SK-N-SH (cell line): ENCODE results near the gene CYP27B1. TPM values are rescaled to one million over a fixed set of nuclear protein-coding genes. Genes with fewer than 3 reads are reported as not detected.

Experiments
- CTCF ChIA-PET: fragments of 300-600, 350-600 bp; formaldehyde crosslinking; extraction: SDS; loops from one replicate; lab custom pipeline; 2021; lab: Yijun Ruan, JAX
- POLR2A ChIA-PET: fragments of 350-600 bp; sonication (Branson Sonifier 250); formaldehyde crosslinking; extraction: SDS; loops from one replicate; lab custom pipeline; 2020; ENCODE audit warnings: antibody characterized with exemption, inconsistent platforms; lab: Yijun Ruan, JAX
- DNase-seq: peaks from one replicate; pipeline ENCODE4 v3.0.0; 2012
- H2AFZ ChIP-seq: fragments of 200-600 bp; sonication (generic); 2 replicates; pipeline ENCODE4 v1.8.1; 2016; ENCODE audit warnings: antibody characterized with exemption, mild to moderate bottlenecking, low read depth
- H3F3A ChIP-seq: fragments of 200-600 bp; sonication (generic); replicated peaks from 2 replicates; pipeline ENCODE3; 2016; ENCODE audit warnings: antibody characterized with exemption, mild to moderate bottlenecking; ENCODE audit not compliant: insufficient read depth
- H3K27ac ChIP-seq, 2 experiments: fragments of 200-500 bp in 1 of 2; fragments of 200-600 bp in 1 of 2; sonication (Bioruptor generic) in 1 of 2; sonication (generic), shearing (Covaris generic) in 1 of 2; 2 replicates each; pipeline versions ENCODE4 v1.5.1 to v1.6.1; 2014 to 2016; ENCODE audit warnings: low read depth in 2 of 2, inconsistent platforms in 1 of 2, low read length in 1 of 2, mild to moderate bottlenecking in 1 of 2, mixed read lengths in 1 of 2
- H3K27me3 ChIP-seq: fragments of 200-600 bp; sonication (generic), shearing (Covaris generic); 2 replicates; pipeline ENCODE4 v1.6.1; 2016; ENCODE audit warnings: mixed run types; ENCODE audit not compliant: insufficient read depth
- H3K36me3 ChIP-seq, 2 experiments: fragments of 200-500 bp in 1 of 2; fragments of 200-600 bp in 1 of 2; sonication (Bioruptor generic) in 1 of 2; sonication (generic) in 1 of 2; replicated peaks in 1 of 2; 2 replicates each; pipeline versions ENCODE3 to v1.5.1; 2014 to 2016; ENCODE audit warnings: low read length in 1 of 2, mild to moderate bottlenecking in 1 of 2; ENCODE audit not compliant: insufficient read depth in 2 of 2, control insufficient read depth in 1 of 2
- H3K4me1 ChIP-seq, 2 experiments: fragments of 200-500 bp in 1 of 2; fragments of 200-600 bp in 1 of 2; sonication (Bioruptor generic) in 1 of 2; sonication (generic), shearing (Covaris generic) in 1 of 2; 2 replicates each; pipeline versions ENCODE4 v1.5.1 to v1.6.1; 2014 to 2016; ENCODE audit warnings: low read depth in 1 of 2, low read length in 1 of 2, mixed run types in 1 of 2; ENCODE audit not compliant: insufficient read depth in 2 of 2, control insufficient read depth in 1 of 2
- H3K4me2 ChIP-seq: fragments of 200-600 bp; sonication (generic), shearing (Covaris generic); 2 replicates; pipeline ENCODE4 v1.6.1; 2017; ENCODE audit warnings: mixed run types
- H3K4me3 ChIP-seq, 2 experiments: fragments of 200-500 bp in 1 of 2; fragments of 200-600 bp in 1 of 2; sonication (Bioruptor generic) in 1 of 2; sonication (generic), shearing (Covaris generic) in 1 of 2; 2 replicates each; pipeline versions ENCODE4 v1.5.1 to v1.8.1; 2014 to 2016; ENCODE audit warnings: low read depth in 2 of 2, inconsistent platforms in 1 of 2, low read length in 1 of 2, mild to moderate bottlenecking in 1 of 2, mixed read lengths in 1 of 2, moderate library complexity in 1 of 2
- H3K79me2 ChIP-seq: fragments of 200-600 bp; sonication (generic); 2 replicates; pipeline ENCODE4 v1.8.1; 2017; ENCODE audit warnings: mild to moderate bottlenecking; ENCODE audit not compliant: insufficient read depth
- H3K9ac ChIP-seq: fragments of 200-600 bp; sonication (generic); 2 replicates; pipeline ENCODE4 v1.6.1; 2017; ENCODE audit warnings: mixed run types
- H3K9me2 ChIP-seq: fragments of 200-600 bp; sonication (generic); 2 replicates; pipeline ENCODE4 v1.6.1; 2017; ENCODE audit warnings: mixed run types
- H3K9me3 ChIP-seq: fragments of 200-600 bp; sonication (generic); 2 replicates; pipeline ENCODE4 v1.6.1; 2017; ENCODE audit warnings: mixed run types, mild to moderate bottlenecking, moderate library complexity
- H4K20me1 ChIP-seq: fragments of 200-600 bp; sonication (generic); 2 replicates; pipeline ENCODE4 v1.6.1; 2017; ENCODE audit warnings: mild to moderate bottlenecking, mixed run types; ENCODE audit not compliant: insufficient read depth
- ELF1 ChIP-seq: IDR thresholded peaks from 2 replicates; pipeline ENCODE4 v1.4.0; 2012
- FOXM1 ChIP-seq: IDR thresholded peaks from 2 replicates; pipeline ENCODE4 v1.4.0; 2012; ENCODE audit warnings: low read depth, mild to moderate bottlenecking
- GABPA ChIP-seq: IDR thresholded peaks from 2 replicates; pipeline ENCODE4 v1.4.0; 2012; ENCODE audit warnings: low read depth, mild to moderate bottlenecking
- MEF2A ChIP-seq: IDR thresholded peaks from 2 replicates; pipeline ENCODE4 v1.4.0; 2012; ENCODE audit warnings: low read depth, borderline replicate concordance
- NRF1 ChIP-seq: IDR thresholded peaks from 2 replicates; pipeline ENCODE4 v1.6.1; 2012; ENCODE audit warnings: low read depth, mild to moderate bottlenecking, low read length
- RFX5 ChIP-seq: IDR thresholded peaks from 2 replicates; pipeline ENCODE4 v1.6.1; 2012; ENCODE audit warnings: mild to moderate bottlenecking, improper control_type of control experiment, low read length
- WGBS: methylation state at CpG from one replicate; pipeline ENCODE4 v1.1.6; 2017; ENCODE audit warnings: low lambda C conversion rate; 5-methylcytosine and 5-hydroxymethylcytosine counted together
- polyA plus RNA-seq, 3 experiments: library from polyadenylated mRNA; depleted of rRNA; stranded (reverse); fragments of >200 nt; gene quantifications; 2 replicates each; pipeline ENCODE4 v1.2.3, GENCODE V29; 2012
- TF ChIP-seq, protein P1 (sequence below): IDR thresholded peaks from 2 replicates; pipeline ENCODE4 v1.4.0; 2012; ENCODE audit warnings: low read depth, borderline replicate concordance
- TF ChIP-seq, protein P2 (sequence below): IDR thresholded peaks from 2 replicates; pipeline ENCODE4 v1.6.1; 2012; ENCODE audit warnings: mild to moderate bottlenecking, low read depth, low read length, moderate library complexity
- TF ChIP-seq, protein P3 (sequence below): IDR thresholded peaks from 2 replicates; pipeline ENCODE4 v1.4.0; 2012; ENCODE audit warnings: low read depth
- TF ChIP-seq, protein P4 (sequence below): fragments of 150-350 bp; IDR thresholded peaks from 2 replicates; pipeline ENCODE4 v1.6.1; 2017; ENCODE audit warnings: antibody characterized with exemption, low read length, low read depth, borderline replicate concordance
- TF ChIP-seq, protein P5 (sequence below): fragments of 200-600 bp; sonication (generic); IDR thresholded peaks from 2 replicates; pipeline ENCODE4 v1.6.1; 2017; ENCODE audit warnings: antibody characterized with exemption, mild to moderate bottlenecking, moderate library complexity

CYP27B1 gene
- polyA plus RNA-seq, 1 of the 3 experiments (the other 2 are of a cell fraction): 1.7 TPM

DNA sequence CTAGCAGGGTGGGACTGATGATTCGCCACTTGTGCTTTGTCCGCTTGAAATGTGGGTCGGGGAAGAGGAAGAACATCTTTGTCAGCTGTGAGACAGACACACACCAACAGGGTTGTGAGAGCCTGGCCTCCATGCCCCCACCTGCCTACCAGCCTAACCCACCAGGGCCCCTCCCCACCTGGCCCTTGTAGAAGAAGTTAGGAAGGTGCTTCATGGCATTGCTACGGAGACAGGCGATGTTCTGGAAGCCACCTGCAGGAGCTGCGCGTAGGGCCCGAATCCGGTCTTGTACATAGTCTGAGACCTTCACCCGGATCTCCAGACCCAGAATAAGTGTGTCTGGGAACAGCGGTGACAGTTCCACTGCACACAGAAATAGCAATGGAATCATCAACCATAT lies 2.7 kb upstream of the CYP27B1 start:
- no peak overlapping the region for H3K27ac ChIP-seq
- 95% methylated on average over 10 of the region's 11 CpGs for WGBS
- TF ChIP-seq FOXM1 (no peak), GABPA (no peak), NRF1 (no peak), MEF2A (no peak), RFX5 (no peak), ELF1 (no peak)
- TF ChIP-seq, protein P1, sequence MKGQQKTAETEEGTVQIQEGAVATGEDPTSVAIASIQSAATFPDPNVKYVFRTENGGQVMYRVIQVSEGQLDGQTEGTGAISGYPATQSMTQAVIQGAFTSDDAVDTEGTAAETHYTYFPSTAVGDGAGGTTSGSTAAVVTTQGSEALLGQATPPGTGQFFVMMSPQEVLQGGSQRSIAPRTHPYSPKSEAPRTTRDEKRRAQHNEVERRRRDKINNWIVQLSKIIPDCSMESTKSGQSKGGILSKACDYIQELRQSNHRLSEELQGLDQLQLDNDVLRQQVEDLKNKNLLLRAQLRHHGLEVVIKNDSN: no peak
- TF ChIP-seq, protein P2, sequence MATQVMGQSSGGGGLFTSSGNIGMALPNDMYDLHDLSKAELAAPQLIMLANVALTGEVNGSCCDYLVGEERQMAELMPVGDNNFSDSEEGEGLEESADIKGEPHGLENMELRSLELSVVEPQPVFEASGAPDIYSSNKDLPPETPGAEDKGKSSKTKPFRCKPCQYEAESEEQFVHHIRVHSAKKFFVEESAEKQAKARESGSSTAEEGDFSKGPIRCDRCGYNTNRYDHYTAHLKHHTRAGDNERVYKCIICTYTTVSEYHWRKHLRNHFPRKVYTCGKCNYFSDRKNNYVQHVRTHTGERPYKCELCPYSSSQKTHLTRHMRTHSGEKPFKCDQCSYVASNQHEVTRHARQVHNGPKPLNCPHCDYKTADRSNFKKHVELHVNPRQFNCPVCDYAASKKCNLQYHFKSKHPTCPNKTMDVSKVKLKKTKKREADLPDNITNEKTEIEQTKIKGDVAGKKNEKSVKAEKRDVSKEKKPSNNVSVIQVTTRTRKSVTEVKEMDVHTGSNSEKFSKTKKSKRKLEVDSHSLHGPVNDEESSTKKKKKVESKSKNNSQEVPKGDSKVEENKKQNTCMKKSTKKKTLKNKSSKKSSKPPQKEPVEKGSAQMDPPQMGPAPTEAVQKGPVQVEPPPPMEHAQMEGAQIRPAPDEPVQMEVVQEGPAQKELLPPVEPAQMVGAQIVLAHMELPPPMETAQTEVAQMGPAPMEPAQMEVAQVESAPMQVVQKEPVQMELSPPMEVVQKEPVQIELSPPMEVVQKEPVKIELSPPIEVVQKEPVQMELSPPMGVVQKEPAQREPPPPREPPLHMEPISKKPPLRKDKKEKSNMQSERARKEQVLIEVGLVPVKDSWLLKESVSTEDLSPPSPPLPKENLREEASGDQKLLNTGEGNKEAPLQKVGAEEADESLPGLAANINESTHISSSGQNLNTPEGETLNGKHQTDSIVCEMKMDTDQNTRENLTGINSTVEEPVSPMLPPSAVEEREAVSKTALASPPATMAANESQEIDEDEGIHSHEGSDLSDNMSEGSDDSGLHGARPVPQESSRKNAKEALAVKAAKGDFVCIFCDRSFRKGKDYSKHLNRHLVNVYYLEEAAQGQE: no peak
- TF ChIP-seq, protein P3, sequence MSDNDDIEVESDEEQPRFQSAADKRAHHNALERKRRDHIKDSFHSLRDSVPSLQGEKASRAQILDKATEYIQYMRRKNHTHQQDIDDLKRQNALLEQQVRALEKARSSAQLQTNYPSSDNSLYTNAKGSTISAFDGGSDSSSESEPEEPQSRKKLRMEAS: no peak
- TF ChIP-seq, protein P4, sequence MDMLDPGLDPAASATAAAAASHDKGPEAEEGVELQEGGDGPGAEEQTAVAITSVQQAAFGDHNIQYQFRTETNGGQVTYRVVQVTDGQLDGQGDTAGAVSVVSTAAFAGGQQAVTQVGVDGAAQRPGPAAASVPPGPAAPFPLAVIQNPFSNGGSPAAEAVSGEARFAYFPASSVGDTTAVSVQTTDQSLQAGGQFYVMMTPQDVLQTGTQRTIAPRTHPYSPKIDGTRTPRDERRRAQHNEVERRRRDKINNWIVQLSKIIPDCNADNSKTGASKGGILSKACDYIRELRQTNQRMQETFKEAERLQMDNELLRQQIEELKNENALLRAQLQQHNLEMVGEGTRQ: no peak
- TF ChIP-seq, protein P5, sequence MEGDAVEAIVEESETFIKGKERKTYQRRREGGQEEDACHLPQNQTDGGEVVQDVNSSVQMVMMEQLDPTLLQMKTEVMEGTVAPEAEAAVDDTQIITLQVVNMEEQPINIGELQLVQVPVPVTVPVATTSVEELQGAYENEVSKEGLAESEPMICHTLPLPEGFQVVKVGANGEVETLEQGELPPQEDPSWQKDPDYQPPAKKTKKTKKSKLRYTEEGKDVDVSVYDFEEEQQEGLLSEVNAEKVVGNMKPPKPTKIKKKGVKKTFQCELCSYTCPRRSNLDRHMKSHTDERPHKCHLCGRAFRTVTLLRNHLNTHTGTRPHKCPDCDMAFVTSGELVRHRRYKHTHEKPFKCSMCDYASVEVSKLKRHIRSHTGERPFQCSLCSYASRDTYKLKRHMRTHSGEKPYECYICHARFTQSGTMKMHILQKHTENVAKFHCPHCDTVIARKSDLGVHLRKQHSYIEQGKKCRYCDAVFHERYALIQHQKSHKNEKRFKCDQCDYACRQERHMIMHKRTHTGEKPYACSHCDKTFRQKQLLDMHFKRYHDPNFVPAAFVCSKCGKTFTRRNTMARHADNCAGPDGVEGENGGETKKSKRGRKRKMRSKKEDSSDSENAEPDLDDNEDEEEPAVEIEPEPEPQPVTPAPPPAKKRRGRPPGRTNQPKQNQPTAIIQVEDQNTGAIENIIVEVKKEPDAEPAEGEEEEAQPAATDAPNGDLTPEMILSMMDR: no peak
- TF ChIP-seq, all 33 proteins: peak for 0
- H3K9ac ChIP-seq: no peak overlapping the region
- peaks cover 33% of the 10 kb centered on the region for H3K79me2 ChIP-seq
- H3K9me2 ChIP-seq: no peaks in the 10 kb centered on the region
- no peak overlapping the region for H3K4me3 ChIP-seq
- DNase-seq: no peak
- H3K27me3 ChIP-seq: no peaks in the 10 kb centered on the region; the same call in 1 of the 2 replicates
- H3K4me1 ChIP-seq: peaks cover 3 to 37% of the 10 kb centered on the region in 2 experiments; a peak in 1 of 4 replicates
- peaks cover 8 to 19% of the 10 kb centered on the region in 2 experiments for H3K36me3 ChIP-seq
- H2AFZ ChIP-seq: no peak overlapping the region
- H3K9me3 ChIP-seq: no peaks in the 10 kb centered on the region
- ChIA-PET POLR2A (no interaction called here), CTCF (interaction anchor here (1.2 to 2.0 kb wide), 2 partner anchors 10 to 13 kb away, joined by 4 to 11 read pairs; no protein-coding TSS in a partner anchor)
- no peak overlapping the region for H3K4me2 ChIP-seq
- H4K20me1 ChIP-seq: no peaks in the 10 kb centered on the region
- peaks cover 3% of the 10 kb centered on the region for H3F3A ChIP-seq
